ENCODE measurements around the gene ACLY. TPM values are rescaled to one million over a fixed set of nuclear protein-coding genes. Genes with fewer than 3 reads are reported as not detected.
"Not testable (repeated sequence)": the region's sequence is repeated elsewhere in the genome, so short reads cannot be mapped to it uniquely, and the experiment has no call there.

Gene ACLY
- total RNA-seq, 1 donor = 273 TPM

DNA sequence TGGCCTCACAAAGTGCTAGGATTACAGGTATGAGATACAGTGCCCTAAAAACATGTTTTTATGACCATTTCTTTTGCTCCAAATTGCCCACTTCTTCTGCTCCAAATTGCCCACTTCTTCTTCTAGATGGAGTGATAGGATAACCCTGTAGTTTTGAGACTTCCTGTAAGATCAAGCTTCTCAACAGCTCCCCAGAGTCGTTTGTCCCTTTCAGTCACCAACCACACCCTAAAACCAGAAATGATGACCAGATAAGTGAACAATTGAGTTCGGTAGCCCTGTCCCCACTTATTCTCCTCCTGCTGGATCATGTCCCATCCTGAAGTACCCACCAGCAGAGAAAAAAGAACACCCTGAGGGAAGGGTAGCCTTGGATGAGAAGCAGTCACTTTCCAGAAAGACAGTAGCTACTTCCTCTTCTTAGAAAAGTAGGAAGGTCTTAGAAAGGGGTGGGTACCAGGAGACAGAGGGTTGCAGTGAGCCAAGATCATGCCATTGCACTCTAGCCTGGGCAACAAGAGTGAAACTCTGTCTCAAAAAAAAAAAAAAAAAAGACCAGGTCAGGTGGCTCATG is 14.2 kb upstream of the ACLY start:
- H2AFZ ChIP-seq (ENCODE audit: low read length) = no peak overlapping the region
- no peaks in the 10 kb centered on the region for H3K9me3 ChIP-seq (ENCODE audit: low read depth, low read length)
- no peaks in the 10 kb centered on the region for H4K20me1 ChIP-seq (ENCODE audit: insufficient read depth, low read length)
- DNase-seq (ENCODE audit: insufficient read length, low spot score, missing footprints) = no peak
- TF ChIP-seq, protein P1, sequence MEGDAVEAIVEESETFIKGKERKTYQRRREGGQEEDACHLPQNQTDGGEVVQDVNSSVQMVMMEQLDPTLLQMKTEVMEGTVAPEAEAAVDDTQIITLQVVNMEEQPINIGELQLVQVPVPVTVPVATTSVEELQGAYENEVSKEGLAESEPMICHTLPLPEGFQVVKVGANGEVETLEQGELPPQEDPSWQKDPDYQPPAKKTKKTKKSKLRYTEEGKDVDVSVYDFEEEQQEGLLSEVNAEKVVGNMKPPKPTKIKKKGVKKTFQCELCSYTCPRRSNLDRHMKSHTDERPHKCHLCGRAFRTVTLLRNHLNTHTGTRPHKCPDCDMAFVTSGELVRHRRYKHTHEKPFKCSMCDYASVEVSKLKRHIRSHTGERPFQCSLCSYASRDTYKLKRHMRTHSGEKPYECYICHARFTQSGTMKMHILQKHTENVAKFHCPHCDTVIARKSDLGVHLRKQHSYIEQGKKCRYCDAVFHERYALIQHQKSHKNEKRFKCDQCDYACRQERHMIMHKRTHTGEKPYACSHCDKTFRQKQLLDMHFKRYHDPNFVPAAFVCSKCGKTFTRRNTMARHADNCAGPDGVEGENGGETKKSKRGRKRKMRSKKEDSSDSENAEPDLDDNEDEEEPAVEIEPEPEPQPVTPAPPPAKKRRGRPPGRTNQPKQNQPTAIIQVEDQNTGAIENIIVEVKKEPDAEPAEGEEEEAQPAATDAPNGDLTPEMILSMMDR (IDR thresholded peaks at IDR 0.05; ENCODE audit: extremely low read depth, low read depth, low read length) = no peak
- H3K4me3 ChIP-seq (ENCODE audit: insufficient read depth, low read length) = no peak overlapping the region
- no peaks in the 10 kb centered on the region for H3K79me2 ChIP-seq (ENCODE audit: insufficient read depth, low read length)
- peaks cover 7% of the 10 kb centered on the region for H3K36me3 ChIP-seq (ENCODE audit: insufficient read depth, low read length)
- H3K27ac ChIP-seq (ENCODE audit: low read depth, low read length) = no peak overlapping the region
- H3K27me3 ChIP-seq (ENCODE audit: insufficient read depth, low read length) = no peaks in the 10 kb centered on the region
- no peak overlapping the region for H3K4me2 ChIP-seq (ENCODE audit: insufficient read depth, low read length)
- peaks cover 9% of the 10 kb centered on the region for H3K4me1 ChIP-seq (ENCODE audit: insufficient read depth, low read length)

DNA sequence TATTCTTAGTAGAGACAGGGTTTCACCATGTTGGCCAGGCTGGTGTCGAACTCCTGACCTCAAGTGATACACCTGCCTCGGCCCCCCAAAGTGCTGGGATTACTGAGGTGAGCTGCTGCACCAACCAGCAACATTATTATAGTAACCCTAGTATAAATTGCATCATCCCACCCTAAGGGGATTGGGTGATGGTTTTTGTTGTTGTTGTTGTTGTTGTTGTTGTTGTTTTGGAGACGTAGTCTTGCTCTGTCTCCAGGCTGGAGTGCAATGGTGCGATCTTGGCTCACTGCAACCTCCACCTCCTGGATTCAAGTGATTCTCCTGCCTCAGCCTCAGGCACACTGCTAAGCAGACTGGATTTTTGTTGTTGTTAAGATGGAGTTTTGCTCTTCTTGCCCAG is 13.0 kb upstream of the ACLY start:
- not testable (repeated sequence) for H3K4me1 ChIP-seq (ENCODE audit: insufficient read depth, low read length); H3K27me3 ChIP-seq (ENCODE audit: insufficient read depth, low read length); H2AFZ ChIP-seq (ENCODE audit: low read length); DNase-seq (ENCODE audit: insufficient read length, low spot score, missing footprints); H3K4me3 ChIP-seq (ENCODE audit: insufficient read depth, low read length); H3K4me2 ChIP-seq (ENCODE audit: insufficient read depth, low read length); H3K79me2 ChIP-seq (ENCODE audit: insufficient read depth, low read length); H3K36me3 ChIP-seq (ENCODE audit: insufficient read depth, low read length); H3K9me3 ChIP-seq (ENCODE audit: low read depth, low read length); H3K27ac ChIP-seq (ENCODE audit: low read depth, low read length); H4K20me1 ChIP-seq (ENCODE audit: insufficient read depth, low read length)

DNA sequence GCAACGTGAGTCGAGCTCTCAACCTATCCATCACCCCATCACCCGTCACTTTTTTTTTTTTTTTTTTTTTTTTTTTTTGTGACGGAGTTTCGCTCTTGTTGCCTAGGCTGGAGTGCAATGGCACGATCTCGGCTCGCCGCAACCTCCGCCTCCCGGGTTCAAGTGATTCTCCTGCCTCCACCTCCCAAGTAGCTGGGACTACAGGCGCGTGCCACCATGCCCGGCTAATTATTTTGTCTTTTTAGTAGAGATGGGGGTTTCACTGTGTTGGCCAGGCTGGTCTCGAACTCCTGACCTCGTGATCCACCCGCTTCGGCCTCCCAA is 12.0 kb upstream of the ACLY start:
- H3K27ac ChIP-seq (ENCODE audit: low read depth, low read length) = peak overlapping the region; percentile 66
- DNase-seq (ENCODE audit: insufficient read length, low spot score, missing footprints); H3K4me1 ChIP-seq (ENCODE audit: insufficient read depth, low read length); H3K27me3 ChIP-seq (ENCODE audit: insufficient read depth, low read length); H3K9me3 ChIP-seq (ENCODE audit: low read depth, low read length); H4K20me1 ChIP-seq (ENCODE audit: insufficient read depth, low read length); H3K36me3 ChIP-seq (ENCODE audit: insufficient read depth, low read length); H3K79me2 ChIP-seq (ENCODE audit: insufficient read depth, low read length): not testable (repeated sequence)
- H3K4me2 ChIP-seq (ENCODE audit: insufficient read depth, low read length) = peak overlapping the region; percentile 83
- peak overlapping the region; percentile 71 for H3K4me3 ChIP-seq (ENCODE audit: insufficient read depth, low read length)
- H2AFZ ChIP-seq (ENCODE audit: low read length) = peak overlapping the region; percentile 89

DNA sequence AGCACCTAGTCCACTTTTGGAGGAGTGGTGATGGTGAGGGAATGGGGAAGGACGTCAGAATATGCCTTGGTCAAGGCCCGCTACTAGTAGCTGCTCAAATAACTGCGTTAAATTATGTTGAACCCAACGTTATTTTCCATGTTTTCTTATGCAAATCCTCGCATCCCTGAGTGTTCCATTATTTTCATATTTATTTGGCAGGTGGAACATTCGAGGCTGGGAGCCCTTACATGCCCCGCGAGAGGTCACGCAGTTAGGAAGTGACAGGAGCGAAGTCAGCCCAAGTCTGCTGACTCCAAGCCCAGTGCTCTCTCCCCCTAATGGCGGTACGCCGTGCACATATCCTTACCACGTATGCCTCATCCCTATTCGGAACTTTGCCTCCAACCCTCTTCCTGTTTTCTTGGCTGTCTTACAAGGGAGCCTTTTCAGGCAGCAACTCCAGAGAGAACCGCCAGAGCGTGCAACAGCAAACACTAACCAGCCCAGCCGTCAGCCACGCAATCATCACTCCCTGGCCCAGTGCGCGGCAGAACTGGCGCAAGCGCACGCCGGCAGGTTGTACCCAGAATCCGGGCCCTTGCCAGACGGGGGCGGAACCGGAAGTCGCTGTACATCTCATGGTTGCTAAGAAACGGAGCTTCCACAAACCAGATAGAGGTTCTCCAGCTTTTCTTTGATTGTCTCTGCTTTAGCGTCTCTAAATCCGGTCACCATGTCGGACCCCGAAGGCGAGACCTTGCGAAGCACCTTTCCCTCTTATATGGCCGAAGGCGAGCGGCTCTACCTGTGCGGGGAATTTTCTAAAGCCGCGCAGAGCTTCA is 11.5 kb upstream of the ACLY start, which contains the start of gene ODAD4:
TSS of gene ODAD4 (plus strand) at position 609 of the 824 bp plus-strand sequence. CDS start at position 716, 107 bp downstream.
- H3K27ac ChIP-seq (ENCODE audit: low read depth, low read length) = peak within 1 kb of the TSS; percentile 66
- H4K20me1 ChIP-seq (ENCODE audit: insufficient read depth, low read length) = no peaks in the 10 kb centered on the region
- peaks cover 3% of the 10 kb centered on the region for H3K36me3 ChIP-seq (ENCODE audit: insufficient read depth, low read length)
- peak within 1 kb of the TSS; percentile 71 for H3K4me3 ChIP-seq (ENCODE audit: insufficient read depth, low read length)
- no peaks in the 10 kb centered on the region for H3K79me2 ChIP-seq (ENCODE audit: insufficient read depth, low read length)
- peak within 1 kb of the TSS; percentile 83 for H3K4me2 ChIP-seq (ENCODE audit: insufficient read depth, low read length)
- H3K9me3 ChIP-seq (ENCODE audit: low read depth, low read length) = no peaks in the 10 kb centered on the region
- TF ChIP-seq, protein P1 (IDR thresholded peaks at IDR 0.05; ENCODE audit: extremely low read depth, low read depth, low read length) = peak; percentile 46
- peak within 1 kb of the TSS; percentile 89 for H2AFZ ChIP-seq (ENCODE audit: low read length)
- peaks cover 9% of the 10 kb centered on the region for H3K4me1 ChIP-seq (ENCODE audit: insufficient read depth, low read length)
- no peaks in the 10 kb centered on the region for H3K27me3 ChIP-seq (ENCODE audit: insufficient read depth, low read length)
- DNase-seq (ENCODE audit: insufficient read length, low spot score, missing footprints) = peak; percentile 98
